Measurements from ENCODE around the gene MXD3. TPM values are rescaled to one million over a fixed set of nuclear protein-coding genes. Genes with fewer than 3 reads are reported as not detected.
A peak's percentile ranks its signal among the peaks of the same experiment; 100 is the strongest.

Gene MXD3
- total and polyA plus RNA-seq, 7 donors: 0.80 to 4.2 (median 2.3) TPM

- 36 to 49% (median 45%) methylated on average over 4 of the region's 4 CpGs for WGBS, 3 donors
- Histone ChIP-seq H3K27me3 (ENCODE audit: insufficient read depth in 3 of 3, low read length in 2 of 3) (no peaks in the 10 kb centered on the region), H3K36me3 (ENCODE audit: insufficient read depth in 1 of 2, low read depth in 1 of 2) (peaks cover 6 to 66% of the 10 kb centered on the region in 2 donors), H3K9me3 (no peaks in the 10 kb centered on the region), H3K4me3 (no peak overlapping the region), H3K27ac (no peak overlapping the region), H3K4me1 (peaks cover 17% of the 10 kb centered on the region)
- DNase-seq (no peak), ATAC-seq (no peak)
- intact Hi-C loops (cut with DNase I): no loop called here
- no peak for TF ChIP-seq CTCF (IDR thresholded peaks at IDR 0.05)
Measured at GRCh38 chr5:177296581-177296980, 15.1 kb downstream of the MXD3 start.

- peak overlapping the region; percentile 16 for H3K27ac ChIP-seq
- H3K4me3 ChIP-seq: no peak overlapping the region
- H3K36me3 ChIP-seq (ENCODE audit: insufficient read depth in 1 of 2, low read depth in 1 of 2): peaks cover 7 to 68% of the 10 kb centered on the region in 2 donors
- no peak for TF ChIP-seq CTCF (IDR thresholded peaks at IDR 0.05)
- peaks cover 10% of the 10 kb centered on the region for H3K4me1 ChIP-seq
- H3K27me3 ChIP-seq (ENCODE audit: insufficient read depth in 3 of 3, low read length in 2 of 3): no peaks in the 10 kb centered on the region
- intact Hi-C loops (cut with DNase I): no loop called here
- 82 to 89% (median 83%) methylated on average over 9 of the region's 9 CpGs for WGBS, 3 donors
- ATAC-seq (no peak), DNase-seq (no peak)
- H3K9me3 ChIP-seq: no peaks in the 10 kb centered on the region
Measured at GRCh38 chr5:177295924-177296323, 15.8 kb downstream of the MXD3 start.

GRCh38 chr5:177294632-177295031 is 17.1 kb downstream of the MXD3 start:
- Histone ChIP-seq H3K36me3 (ENCODE audit: insufficient read depth in 1 of 2, low read depth in 1 of 2) (peaks cover 9 to 81% of the 10 kb centered on the region in 2 donors), H3K27ac (no peak overlapping the region), H3K27me3 (ENCODE audit: insufficient read depth in 3 of 3, low read length in 2 of 3) (no peaks in the 10 kb centered on the region), H3K4me3 (no peak overlapping the region), H3K4me1 (no peaks in the 10 kb centered on the region), H3K9me3 (no peaks in the 10 kb centered on the region)
- ATAC-seq (no peak), DNase-seq (no peak)
- 85 to 90% (median 87%) methylated on average over 3 of the region's 3 CpGs for WGBS, 3 donors
- TF ChIP-seq CTCF (IDR thresholded peaks at IDR 0.05): no peak
- intact Hi-C loops (cut with DNase I): no loop called here

GRCh38 chr5:177293819-177294581 is 17.7 kb downstream of the MXD3 start:
- Histone ChIP-seq H3K4me3 (no peak overlapping the region), H3K9me3 (no peaks in the 10 kb centered on the region), H3K4me1 (no peaks in the 10 kb centered on the region), H3K27ac (no peak overlapping the region), H3K27me3 (ENCODE audit: insufficient read depth in 3 of 3, low read length in 2 of 3) (no peaks in the 10 kb centered on the region), H3K36me3 (ENCODE audit: insufficient read depth in 1 of 2, low read depth in 1 of 2) (peaks cover 12 to 87% of the 10 kb centered on the region in 2 donors)
- no peak for TF ChIP-seq CTCF (IDR thresholded peaks at IDR 0.05)
- intact Hi-C loops (cut with DNase I): no loop called here
- DNase-seq (no peak), ATAC-seq (no peak)
- WGBS, 3 donors: 91 to 93% (median 93%) methylated on average over 12 of the region's 12 CpGs

- Histone ChIP-seq H3K27ac (no peak overlapping the region), H3K4me3 (no peak overlapping the region), H3K36me3 (ENCODE audit: insufficient read depth in 1 of 2, low read depth in 1 of 2) (peaks cover 12 to 100% of the 10 kb centered on the region in 2 donors), H3K9me3 (no peaks in the 10 kb centered on the region), H3K27me3 (ENCODE audit: insufficient read depth in 3 of 3, low read length in 2 of 3) (no peaks in the 10 kb centered on the region), H3K4me1 (no peaks in the 10 kb centered on the region)
- no peak for DNase-seq
- ATAC-seq: no peak
- WGBS, 3 donors: 94 to 96% (median 95%) methylated on average over 7 of the region's 7 CpGs
- intact Hi-C loops (cut with DNase I): no loop called here
- no peak for TF ChIP-seq CTCF (IDR thresholded peaks at IDR 0.05)
Measured at GRCh38 chr5:177291735-177292134, 20.0 kb downstream of the MXD3 start.

Measured in psoas muscle (tissue), 8 donors.